Thoracic aorta (tissue), 2 donors: Measurements from ENCODE around the gene PSD. TPM values are rescaled to one million over a fixed set of nuclear protein-coding genes. Genes with fewer than 3 reads are reported as not detected.

Source experiments
- ATAC-seq: fragments of 150-250 bp; one replicate; pipeline ENCODE4 v1.8.0; 2017; ENCODE audit warnings: low read depth; ENCODE audit not compliant: insufficient number of reproducible peaks, low FRiP score
- DNase-seq: peaks from one replicate; pipeline ENCODE4 v3.0.0-alpha.2; 2020; ENCODE audit warnings: low spot score
- H3K27ac ChIP-seq, 2 donors: fragments of 200-600 bp; sonication (generic); 1 replicate in 1 of 2; 2 replicates in 1 of 2; pipeline ENCODE4 v1.5.1; 2016; ENCODE audit warnings: mild to moderate bottlenecking in 2 of 2, moderate library complexity in 2 of 2
- H3K27me3 ChIP-seq: fragments of 200-600 bp; sonication (generic); replicated peaks from 2 replicates; pipeline ENCODE4 v1.6.0; 2016; ENCODE audit warnings: mild to moderate bottlenecking; ENCODE audit not compliant: insufficient read depth
- H3K36me3 ChIP-seq: fragments of 200-600 bp; sonication (generic); one replicate; pipeline ENCODE4 v1.5.1; 2016
- H3K4me1 ChIP-seq, 2 donors: fragments of 200-600 bp; sonication (generic); 1 replicate in 1 of 2; 2 replicates in 1 of 2; pipeline versions ENCODE4 v1.5.1 to v1.6.0; 2016; ENCODE audit warnings: low read depth in 2 of 2, mild to moderate bottlenecking in 1 of 2; ENCODE audit not compliant: control insufficient read depth in 1 of 2
- H3K4me3 ChIP-seq: fragments of 200-600 bp; sonication (generic); 2 replicates; pipeline ENCODE4 v1.5.1; 2016; ENCODE audit warnings: mild to moderate bottlenecking
- H3K9me3 ChIP-seq: fragments of 200-600 bp; sonication (generic); 2 replicates; pipeline ENCODE4 v1.5.1; 2016
- total RNA-seq, 2 donors: library from RNA; depleted of rRNA; stranded (reverse); fragments of >200 nt; gene quantifications; one replicate each; pipeline versions ENCODE4 v1.1.0 to v1.2.3, GENCODE V29; 2016
- TF ChIP-seq, protein P1 (sequence below): fragments of 200-600 bp; sonication (generic); IDR thresholded peaks from one replicate; pipeline ENCODE4 v1.5.1; 2019; ENCODE audit warnings: antibody characterized with exemption

PSD gene
- total RNA-seq, 2 donors from 2014 or later, result 0.21 TPM; not detected in 1

DNA sequence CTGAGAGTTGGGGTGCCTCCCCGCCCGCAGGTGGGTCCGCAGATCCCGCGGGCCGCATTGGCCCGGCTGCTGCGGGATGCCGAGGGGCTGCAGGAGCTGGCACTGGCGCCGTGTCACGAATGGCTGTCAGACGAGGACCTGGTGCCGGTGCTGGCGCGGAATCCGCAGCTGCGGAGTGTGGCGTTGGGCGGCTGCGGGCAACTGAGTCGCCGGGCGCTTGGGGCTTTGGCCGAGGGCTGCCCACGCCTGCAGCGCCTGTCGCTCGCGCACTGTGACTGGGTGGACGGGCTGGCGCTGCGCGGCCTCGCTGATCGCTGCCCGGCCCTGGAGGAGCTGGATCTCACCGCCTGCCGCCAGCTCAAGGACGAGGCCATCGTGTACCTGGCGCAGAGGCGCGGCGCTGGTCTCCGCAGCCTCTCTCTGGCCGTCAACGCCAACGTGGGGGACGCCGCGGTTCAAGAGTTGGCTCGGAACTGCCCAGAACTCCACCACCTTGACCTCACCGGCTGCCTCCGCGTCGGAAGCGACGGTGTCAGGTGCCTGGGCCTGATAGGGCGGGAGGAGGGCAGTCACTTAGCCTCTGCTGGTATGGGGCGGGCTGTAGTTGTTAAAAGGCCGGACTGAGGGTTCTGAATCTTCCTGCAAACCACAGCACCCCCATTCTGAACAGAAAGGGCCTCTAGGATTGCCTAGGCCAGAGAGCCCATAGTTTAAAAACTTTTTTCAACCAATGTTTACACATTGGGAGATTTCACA, 3.4 kb upstream of the PSD start:
- Histone ChIP-seq H3K36me3 (peaks cover 16% of the 10 kb centered on the region), H3K9me3 (no peaks in the 10 kb centered on the region), H3K4me1 (peaks cover 21 to 33% of the 10 kb centered on the region in 2 donors), H3K27ac (peak overlapping the region; percentile 72 to 80), H3K4me3 (peak overlapping the region; percentile 99), H3K27me3 (no peaks in the 10 kb centered on the region)
- DNase-seq (no peak), ATAC-seq (no peak)
- TF ChIP-seq, protein P1, sequence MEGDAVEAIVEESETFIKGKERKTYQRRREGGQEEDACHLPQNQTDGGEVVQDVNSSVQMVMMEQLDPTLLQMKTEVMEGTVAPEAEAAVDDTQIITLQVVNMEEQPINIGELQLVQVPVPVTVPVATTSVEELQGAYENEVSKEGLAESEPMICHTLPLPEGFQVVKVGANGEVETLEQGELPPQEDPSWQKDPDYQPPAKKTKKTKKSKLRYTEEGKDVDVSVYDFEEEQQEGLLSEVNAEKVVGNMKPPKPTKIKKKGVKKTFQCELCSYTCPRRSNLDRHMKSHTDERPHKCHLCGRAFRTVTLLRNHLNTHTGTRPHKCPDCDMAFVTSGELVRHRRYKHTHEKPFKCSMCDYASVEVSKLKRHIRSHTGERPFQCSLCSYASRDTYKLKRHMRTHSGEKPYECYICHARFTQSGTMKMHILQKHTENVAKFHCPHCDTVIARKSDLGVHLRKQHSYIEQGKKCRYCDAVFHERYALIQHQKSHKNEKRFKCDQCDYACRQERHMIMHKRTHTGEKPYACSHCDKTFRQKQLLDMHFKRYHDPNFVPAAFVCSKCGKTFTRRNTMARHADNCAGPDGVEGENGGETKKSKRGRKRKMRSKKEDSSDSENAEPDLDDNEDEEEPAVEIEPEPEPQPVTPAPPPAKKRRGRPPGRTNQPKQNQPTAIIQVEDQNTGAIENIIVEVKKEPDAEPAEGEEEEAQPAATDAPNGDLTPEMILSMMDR, result no peak

DNA sequence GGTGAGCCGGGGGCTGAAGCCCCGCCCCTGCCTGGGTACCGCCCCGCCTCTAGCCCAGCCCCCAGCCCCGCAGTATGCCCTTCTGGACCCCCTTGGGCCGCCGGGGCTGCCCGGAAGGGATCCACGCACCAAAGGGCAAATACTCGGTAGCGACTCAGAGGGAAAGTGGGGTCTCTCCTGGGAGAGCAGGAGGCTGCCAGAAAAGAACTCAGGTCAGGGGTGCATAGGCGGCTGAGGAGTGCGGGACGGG, 2.8 kb upstream of the PSD start:
- H3K4me3 ChIP-seq, result peak overlapping the region; percentile 99
- H3K36me3 ChIP-seq, result peaks cover 16% of the 10 kb centered on the region
- ATAC-seq, result no peak
- peaks cover 21 to 33% of the 10 kb centered on the region in 2 donors for H3K4me1 ChIP-seq
- no peak for DNase-seq
- TF ChIP-seq, protein P1, result no peak
- peak overlapping the region; percentile 72 to 80 for H3K27ac ChIP-seq
- H3K27me3 ChIP-seq, result no peaks in the 10 kb centered on the region
- H3K9me3 ChIP-seq, result no peaks in the 10 kb centered on the region

DNA sequence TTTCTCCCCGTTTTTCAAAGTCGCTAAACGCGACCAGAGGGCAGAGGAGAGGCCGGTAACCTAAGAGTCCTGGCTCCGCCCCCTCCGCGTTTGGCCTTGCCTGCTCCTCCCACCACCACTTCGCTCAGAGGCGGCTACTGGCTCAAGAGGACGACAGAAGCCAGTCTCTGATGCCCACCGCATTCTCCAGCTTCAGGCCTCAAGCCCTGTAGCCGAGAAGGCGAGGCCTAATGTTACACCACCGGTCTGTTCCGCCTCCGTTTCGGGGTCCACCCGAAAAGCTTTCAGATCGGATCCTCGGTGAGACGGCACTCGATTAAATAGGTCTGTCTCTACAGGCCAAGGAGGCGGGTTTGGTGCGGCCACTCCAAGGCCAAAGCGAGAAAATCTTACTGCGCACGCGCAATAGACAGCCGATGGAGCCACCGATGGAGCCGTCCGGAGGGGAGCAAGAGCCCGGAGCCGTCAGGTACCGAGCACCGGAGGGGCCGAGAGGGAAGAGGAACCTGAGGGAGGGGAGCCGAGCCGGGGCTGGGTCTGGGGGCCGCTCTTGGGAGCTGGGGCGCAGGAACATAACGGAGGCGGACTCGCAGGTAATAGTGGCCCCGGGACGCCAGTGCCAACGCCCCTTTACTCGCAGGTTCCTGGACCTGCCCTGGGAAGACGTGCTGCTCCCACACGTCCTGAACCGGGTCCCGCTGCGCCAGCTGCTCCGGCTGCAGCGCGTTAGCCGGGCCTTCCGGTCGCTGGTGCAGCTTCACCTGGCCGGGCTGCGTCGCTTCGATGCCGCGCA, 2.3 kb upstream of the PSD start, which contains the start of gene FBXL15:
FBXL15 (plus strand) TSS at position 123 of the 793 bp plus-strand sequence; CDS start at position 417, 294 bp downstream.
- ATAC-seq (peak; percentile 95), DNase-seq (peak; percentile 96)
- Histone ChIP-seq H3K27me3 (no peaks in the 10 kb centered on the region), H3K27ac (peak within 1 kb of the TSS; percentile 72 to 80), H3K9me3 (no peaks in the 10 kb centered on the region), H3K36me3 (peaks cover 16% of the 10 kb centered on the region), H3K4me1 (peaks cover 21 to 33% of the 10 kb centered on the region in 2 donors), H3K4me3 (peak within 1 kb of the TSS; percentile 99)
- TF ChIP-seq, protein P1, result no peak

DNA sequence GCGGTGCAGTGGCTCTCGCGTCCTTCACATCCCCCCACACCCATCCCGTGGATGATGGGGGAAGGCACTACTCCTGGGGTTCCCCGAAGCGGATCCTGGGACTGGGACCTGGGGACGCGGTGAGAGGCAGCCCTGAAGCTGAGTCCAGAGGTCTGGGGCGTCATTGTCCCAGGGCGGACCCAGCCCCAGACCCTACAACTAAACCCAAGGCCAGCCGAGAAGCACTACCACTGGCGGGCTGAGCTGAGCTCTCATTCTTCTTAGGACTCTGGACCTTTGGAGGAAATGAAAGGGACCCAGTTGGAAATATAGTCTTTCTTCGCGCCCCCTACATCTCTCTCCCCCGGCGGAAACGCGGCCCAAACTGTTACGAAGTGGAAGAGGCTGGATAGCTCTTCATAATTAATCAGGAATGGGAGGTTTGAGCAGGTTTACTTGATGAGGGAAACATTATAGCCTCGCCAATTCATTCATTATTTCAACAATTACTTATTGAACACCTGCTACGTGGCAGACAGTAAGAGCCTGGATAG, 1.7 kb upstream of the PSD start:
- H3K36me3 ChIP-seq, result peaks cover 16% of the 10 kb centered on the region
- ATAC-seq (no peak), DNase-seq (no peak)
- no peaks in the 10 kb centered on the region for H3K9me3 ChIP-seq
- H3K27ac ChIP-seq, result peak overlapping the region; percentile 72 to 80
- peak overlapping the region; percentile 99 for H3K4me3 ChIP-seq
- no peaks in the 10 kb centered on the region for H3K27me3 ChIP-seq
- TF ChIP-seq, protein P1, result no peak
- peaks cover 21 to 33% of the 10 kb centered on the region in 2 donors for H3K4me1 ChIP-seq
